Measurements from ENCODE around the gene HIGD1A.

Gene HIGD1A

DNA sequence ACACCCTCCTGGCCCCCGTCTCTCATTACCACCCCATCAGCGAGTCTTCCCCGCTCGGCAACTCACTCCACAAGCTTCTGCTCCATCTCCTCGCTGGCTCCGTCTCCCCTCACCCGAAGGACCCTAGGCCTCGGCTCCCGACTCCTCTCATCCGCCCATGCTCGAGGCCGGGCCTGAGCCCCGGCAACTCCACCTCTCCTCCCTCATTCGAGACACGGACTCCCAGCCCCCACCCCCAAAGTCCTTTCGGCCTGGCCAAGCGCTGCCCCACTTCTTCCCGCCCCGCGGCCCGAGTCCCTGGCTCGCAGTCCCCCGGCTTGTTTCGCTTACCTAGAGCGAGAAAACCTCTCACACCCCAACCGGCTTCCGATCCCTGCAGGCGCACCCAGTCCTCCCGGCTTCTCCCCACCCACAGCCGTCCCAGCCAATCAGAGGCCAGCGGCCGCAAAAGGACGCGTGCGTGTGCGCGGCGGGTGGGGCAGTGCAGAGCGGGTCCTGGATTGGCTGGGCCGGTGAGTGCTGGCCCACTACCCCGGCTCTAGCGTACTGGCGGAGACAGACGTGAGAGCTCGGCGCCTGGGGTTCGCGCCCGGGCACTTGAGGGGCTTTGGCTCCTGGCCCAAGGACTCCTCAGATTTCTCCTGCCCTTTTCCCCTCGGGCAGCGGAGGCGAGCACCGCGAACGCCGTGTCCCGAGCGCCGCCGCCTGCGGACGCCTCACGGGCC lies at the start of gene HIGD1A:
TSS of gene HIGD1A (minus strand) at position 385 of the 725 bp plus-strand sequence. CDS start 10,237 bp downstream, outside the sequence.
- peak; percentile 85 for DNase-seq (ENCODE audit: extremely low read depth in 1 of 2, low read depth in 1 of 2)

DNA sequence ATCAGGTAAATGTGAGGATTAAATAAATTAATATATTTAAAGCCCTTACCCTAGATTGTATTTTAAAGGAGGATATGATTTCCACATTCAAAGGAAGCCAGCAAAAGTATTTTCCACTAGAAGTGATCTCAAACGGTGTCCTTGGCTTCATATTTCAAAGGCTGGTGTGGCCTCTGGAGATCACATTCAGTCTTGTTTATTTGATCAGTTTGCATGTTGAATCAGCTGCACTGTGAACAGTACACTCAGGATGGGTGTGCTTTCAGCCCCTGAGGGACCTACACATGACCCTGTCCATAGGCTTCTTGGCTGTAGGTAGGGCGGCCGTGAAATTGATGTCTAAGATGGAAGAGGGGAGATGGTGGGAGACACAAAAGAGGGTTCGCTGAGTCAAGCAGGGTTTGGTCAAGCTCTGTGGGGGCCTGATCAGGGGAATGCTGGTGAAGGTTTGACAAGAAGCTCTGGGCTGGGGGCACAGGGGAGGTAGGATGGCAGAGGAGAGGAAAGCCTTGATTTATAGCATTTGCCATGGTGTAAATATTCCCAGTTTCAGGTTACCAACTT lies 49.5 kb upstream of the HIGD1A start:
- no peak for DNase-seq (ENCODE audit: extremely low read depth in 1 of 2, low read depth in 1 of 2)

DNA sequence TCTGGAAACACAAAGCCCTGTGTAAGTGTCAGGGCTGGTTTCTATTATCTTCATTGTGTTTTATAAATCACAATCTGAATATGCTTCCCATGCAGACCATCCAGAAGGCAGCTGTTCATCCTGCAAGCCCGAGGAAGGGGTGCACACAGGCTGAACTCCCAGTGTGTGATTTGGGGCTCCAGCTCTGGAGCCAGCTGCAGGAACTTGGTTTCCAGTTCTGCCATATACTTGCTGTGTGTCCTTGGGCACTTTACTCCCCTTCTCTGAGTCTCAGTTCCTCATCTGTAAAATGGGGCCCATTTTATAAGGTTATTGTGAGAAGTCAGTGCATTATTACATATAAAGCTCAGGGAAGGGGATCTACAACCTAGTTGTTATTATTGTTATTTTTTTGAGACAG lies 48.8 kb upstream of the HIGD1A start:
- no peak for DNase-seq (ENCODE audit: extremely low read depth in 1 of 2, low read depth in 1 of 2)

DNA sequence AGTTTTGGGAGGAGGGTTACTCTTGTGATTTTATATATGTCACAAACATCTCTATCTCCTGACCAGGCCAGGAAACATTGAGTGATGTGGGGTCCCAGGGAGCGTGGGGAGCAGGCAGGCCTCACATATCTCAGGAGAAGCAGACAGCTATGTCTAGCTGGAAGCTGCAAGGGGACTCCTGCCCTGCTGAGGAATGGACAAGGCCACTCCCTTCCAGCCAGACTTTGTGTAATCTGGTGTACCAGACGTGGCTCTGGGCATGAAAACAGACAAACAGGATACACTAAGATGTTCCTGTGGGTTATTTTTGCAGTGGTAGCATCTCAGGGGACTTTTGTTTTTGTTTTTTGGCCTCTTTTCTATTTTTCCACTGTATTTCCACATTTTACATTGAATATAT lies 48.2 kb upstream of the HIGD1A start:
- no peak for DNase-seq (ENCODE audit: extremely low read depth in 1 of 2, low read depth in 1 of 2)

DNA sequence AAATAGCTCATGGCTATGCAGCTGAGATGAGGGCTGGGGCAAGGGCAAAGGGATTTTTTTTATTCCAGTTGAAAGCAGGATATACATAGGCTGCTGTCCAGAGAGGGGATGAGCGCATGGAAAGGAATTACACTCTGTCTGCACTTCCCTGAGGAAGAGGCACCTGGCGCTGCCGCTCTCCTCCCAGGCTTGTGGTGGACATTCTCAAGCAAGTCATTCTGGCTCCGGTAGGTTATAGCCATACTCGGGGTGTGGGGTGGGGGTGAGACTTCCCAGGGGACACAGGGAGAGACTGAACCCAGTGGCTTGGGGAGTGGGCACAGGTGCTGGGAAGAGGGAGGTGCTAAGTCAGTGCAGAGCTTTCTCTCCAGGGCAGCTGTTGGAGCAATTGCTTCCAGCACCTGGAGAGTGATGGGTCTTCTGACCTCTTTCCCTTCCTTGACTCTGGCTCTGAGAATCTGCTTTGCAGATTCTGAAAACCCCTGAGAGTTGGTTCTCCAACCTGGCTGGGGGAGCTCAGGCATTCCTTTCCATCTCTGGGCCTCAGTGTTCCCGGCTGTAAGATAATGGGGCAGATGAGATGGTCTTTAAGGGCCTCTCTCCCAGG lies 47.0 kb upstream of the HIGD1A start:
- DNase-seq (ENCODE audit: extremely low read depth in 1 of 2, low read depth in 1 of 2) = no peak

DNA sequence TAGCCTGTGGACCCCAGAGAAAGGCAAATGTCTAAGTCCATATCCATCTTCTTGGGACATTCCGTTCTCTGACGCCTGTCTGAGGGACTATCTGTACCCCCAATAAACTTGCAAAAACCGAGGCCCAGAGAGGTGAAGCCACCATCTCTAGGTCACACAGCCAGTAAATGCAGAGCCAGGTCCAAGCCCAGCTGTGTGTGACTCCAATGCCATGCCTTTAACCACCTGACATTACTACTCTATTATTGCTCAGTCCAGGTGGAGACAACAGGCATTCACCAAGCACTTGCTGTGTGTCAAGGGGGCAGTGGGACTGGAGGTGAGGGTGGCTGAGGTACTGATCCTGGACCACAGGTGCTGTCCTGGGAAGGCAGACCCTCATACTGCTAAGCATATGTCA lies 46.0 kb upstream of the HIGD1A start:
- no peak for DNase-seq (ENCODE audit: extremely low read depth in 1 of 2, low read depth in 1 of 2)

DNA sequence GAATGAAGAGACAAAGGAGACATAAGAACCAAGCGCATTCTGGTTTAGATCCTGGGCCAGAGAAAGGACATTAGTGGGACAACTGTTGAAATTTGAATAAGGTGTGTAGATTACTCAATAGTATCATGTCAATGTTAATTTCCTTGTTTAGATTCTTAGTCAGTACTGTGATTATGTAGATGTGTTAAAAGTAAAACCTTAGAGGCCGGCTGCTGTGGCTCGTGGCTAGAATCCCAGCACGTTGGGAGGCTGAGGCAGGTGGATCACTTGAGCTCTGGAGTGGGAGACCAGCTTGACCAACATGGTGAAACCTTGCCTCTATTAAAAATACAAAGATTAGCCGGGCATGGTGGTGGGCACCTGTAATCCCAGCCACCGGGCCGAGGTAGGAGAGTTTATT lies 44.7 kb upstream of the HIGD1A start:
- DNase-seq (ENCODE audit: extremely low read depth in 1 of 2, low read depth in 1 of 2) = no peak

DNA sequence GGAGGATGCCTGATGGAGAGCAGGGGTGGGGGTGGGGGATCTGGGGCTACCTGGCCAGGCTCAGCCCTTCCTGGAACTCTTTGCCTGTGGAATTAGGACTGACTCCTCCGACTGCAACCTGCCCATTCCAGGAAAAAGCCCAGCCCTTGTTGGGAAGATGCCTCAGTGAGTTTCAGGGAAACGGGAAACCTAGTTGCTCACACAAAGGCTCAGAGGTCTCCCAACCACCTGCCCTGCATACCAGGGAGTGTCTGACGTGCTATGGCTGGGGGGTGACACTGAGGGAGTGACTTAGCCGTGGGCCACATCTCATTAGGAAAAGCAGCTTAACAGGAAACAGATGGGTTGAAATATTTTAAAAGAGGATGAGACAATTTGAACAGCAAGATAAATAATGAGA lies 43.4 kb upstream of the HIGD1A start:
- no peak for DNase-seq (ENCODE audit: extremely low read depth in 1 of 2, low read depth in 1 of 2)

DNA sequence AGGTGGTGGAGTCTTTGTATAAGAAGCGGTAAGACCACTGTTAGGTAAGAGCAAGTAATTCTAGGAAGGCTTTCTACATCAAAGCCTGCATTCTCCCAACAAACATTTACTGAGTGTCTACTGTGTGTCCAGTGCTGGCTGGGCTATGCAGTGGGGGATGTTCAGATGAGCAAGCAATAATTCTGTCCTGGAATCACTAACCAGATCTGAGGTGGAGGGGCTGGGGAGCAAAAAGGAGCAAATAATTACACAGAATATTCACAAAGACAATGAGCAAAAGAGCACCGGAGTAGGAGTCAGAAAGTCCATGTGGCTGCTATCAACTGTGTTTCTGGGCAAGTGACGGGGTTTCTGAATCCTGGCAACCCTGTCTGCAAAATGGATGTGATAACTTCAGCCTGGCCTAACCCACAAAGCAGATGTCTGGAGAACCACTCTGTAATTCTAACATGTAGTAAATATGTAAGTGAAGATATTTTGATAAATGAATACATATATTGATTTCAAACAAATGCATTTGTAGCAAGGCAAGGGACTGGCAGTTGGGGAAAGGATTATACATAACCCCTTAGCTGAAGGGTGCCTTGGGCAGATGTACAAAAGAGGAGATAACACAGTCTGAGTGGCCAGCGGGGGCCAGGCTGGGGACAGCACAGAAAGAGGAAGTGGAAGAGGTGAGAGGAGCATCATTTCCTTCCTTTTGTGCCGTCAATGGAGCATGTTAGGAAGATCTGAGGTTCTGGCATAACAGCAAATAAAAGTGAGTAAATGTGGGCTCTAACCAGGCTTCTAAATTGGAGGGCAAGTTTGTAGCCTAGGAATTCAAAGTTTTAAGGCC lies 42.6 kb upstream of the HIGD1A start:
- DNase-seq (ENCODE audit: extremely low read depth in 1 of 2, low read depth in 1 of 2) = no peak

DNA sequence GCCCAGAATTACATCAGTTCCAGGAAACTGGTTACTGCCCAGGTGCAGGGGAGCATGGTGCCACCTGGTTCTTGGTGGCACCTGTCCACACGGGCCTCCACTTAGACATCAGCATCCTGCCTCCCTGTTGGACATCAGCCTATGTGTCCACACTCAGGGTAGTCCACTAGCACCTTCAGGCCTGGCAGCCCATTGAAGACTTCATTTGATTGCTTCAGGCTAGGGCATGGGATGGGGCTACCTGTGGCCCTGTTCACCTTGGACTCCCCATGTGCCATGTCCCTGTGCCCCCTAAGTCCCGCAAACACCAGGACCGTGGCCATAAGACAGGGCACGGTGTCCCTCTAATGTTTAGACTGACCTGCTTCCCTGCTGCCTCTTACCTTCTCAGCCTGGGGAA lies 40.5 kb upstream of the HIGD1A start:
- DNase-seq (ENCODE audit: extremely low read depth in 1 of 2, low read depth in 1 of 2) = no peak

DNA sequence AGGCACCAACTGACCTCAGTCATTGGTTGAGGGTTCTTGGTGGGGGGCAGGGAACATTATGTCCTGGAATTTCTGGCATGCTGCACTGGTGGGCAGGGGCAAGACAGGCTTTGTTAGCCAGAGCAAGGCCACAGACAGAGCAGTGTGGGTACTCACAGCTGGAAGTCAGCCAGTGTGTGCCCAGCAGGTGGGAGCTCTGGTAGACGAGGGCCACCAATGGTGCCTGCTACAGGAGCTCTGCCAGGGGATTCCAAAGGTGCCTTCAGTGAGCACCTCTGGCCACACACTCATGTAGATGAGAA lies 40.1 kb upstream of the HIGD1A start:
- no peak for DNase-seq (ENCODE audit: extremely low read depth in 1 of 2, low read depth in 1 of 2)

DNA sequence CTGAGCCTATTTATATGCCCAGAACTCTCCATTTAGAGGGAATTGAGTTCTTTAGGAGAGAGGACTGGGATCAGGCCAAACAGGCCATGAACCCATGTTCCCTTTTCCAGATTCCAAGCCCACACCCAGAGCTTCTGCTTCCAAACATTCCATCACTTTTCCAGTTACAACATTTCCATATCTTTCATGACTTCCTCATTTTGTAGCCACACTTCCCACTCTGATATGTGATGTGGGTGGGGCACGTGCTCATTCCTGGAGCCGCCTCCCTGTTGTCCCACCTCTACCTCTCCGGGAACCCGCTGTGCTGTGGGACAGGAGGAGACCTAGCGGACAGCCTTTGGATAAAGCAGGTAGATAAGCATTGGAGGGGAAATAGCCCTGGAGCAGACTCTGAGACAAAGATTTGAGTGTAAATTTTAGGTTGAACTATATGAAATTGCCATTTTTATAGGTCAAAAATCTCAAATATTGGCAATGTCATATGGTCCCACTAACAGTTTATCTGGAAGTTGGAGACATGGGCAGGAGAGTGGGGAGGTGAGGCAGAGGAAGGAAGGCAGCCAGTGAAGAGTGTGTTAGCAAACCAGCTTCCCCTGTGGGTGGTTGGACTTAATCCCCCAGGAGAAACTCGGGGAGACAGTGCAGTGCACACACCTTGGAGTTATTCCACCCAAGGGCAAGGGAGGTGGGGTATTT lies 39.6 kb upstream of the HIGD1A start:
- DNase-seq (ENCODE audit: extremely low read depth in 1 of 2, low read depth in 1 of 2) = no peak

DNA sequence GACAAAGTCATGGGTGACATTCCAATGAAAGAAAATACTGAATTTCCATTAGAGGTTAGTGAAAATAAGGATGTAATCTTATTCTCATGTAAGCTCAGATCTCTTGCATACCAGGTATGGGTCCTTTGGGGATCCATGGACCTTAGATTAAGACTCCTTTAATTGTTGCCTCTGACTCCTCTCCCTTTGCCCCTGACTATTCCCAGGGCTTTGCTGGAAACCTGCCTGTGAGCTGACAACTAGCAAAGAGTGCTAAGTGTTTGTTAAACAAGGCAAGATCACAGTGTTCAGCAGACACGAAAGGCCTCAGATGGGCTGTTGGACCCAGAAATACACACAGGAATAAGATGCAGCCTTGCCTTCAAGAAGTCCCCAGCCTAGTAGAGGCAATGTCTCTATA lies 37.0 kb upstream of the HIGD1A start:
- no peak for DNase-seq (ENCODE audit: extremely low read depth in 1 of 2, low read depth in 1 of 2)

DNA sequence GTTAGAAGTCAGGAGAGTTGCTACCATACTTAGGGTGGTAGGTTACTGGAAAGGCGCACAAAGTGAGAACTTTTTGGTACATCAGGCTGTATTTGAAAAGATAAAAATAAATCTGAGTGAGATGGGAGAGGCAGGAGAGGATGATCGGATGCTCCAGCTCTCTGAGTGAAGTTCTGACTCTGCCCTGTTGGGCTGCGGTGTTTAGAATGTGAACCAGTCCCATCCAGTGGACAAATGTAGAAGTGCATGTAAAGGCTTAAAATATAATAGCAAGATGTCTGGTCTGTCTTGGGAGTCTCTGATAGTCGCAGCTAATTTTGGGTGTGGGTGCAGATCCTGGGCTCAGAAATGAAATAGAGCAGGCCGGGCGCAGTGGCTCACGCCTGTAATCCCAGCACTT lies 35.3 kb upstream of the HIGD1A start:
- no peak for DNase-seq (ENCODE audit: extremely low read depth in 1 of 2, low read depth in 1 of 2)

DNA sequence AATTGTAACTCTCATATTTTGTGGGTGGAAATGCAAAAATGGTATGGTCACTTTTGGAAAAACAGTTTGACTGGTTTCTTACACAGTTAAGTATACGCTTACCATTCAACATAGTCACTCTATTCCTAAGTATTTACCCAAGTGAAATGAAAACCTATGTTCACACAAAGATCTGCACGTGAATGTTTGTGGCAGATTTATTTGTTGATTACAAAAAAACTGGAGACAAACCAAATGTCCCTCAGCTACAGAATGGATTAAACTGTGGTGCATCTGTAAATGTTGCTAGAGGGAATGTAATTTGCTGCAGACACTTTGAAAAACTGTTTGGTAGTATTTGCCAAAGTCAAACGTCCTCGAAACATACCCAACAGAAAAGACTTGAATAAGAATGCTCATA lies 34.3 kb upstream of the HIGD1A start:
- no peak for DNase-seq (ENCODE audit: extremely low read depth in 1 of 2, low read depth in 1 of 2)

DNA sequence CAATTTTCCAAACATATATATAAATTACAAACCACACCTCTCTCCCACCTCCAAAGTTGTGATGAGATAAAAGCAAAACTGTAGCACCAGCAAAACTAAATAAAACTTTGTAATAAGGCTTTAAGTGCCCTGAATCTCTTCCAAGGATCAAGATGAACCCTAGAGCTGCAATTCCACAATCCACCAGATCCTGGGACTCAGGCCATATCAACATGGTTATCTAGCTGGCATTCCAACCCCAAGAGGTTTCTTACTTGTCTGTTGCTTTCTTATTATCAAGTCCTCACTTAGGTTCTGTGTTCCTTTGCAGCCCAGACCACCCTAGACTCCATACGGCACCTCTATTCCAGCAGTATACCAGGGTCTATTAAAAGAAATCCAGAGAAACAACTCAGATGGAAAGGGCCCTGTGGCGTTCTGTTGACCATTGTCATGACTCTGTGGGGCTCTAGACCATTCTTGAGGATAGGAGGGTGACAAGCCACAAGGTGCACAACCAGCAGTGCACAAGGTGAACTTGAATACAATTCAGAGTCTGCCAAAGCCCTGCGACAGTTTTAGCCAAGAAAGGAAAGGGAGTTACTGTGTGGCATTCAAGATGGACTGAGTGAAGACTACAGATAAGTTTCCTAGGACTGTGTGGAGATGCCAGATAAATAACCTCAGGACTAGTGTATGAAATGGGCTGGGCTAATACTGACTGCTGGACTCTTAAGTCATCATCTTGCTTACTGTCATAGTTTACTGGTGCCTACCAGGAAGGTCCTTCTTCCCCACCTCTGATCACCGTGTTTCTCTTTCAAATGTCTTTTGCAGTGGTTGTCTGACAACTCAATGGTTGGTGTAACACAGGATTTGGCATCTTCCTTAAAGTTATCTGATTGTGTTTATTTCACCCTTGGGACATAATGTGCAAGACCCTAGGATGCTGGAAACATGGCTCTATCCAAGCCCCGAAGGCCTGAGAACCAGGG lies 32.1 kb upstream of the HIGD1A start:
- DNase-seq (ENCODE audit: extremely low read depth in 1 of 2, low read depth in 1 of 2) = no peak

DNA sequence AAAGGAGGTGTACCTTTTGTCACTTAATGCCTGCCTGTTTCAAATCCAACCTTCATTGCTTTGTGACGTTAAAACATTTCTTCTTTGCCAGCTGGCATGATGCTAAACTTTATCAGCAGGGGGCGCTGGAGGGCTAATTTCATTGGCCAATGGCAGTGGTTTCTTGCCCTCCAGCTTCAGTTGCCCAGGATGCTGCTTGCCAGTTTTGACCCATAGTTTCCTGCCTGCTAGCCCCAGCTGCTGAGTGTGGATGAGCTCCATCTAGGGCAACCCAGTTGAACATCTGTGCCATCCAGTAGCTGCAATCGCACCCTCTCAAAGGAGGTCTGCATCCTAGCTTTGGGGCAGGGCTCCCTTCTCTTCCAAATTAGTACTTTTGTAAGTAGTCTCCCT lies 27.0 kb upstream of the HIGD1A start:
- DNase-seq (ENCODE audit: extremely low read depth in 1 of 2, low read depth in 1 of 2) = peak; percentile 28 to 57

DNA sequence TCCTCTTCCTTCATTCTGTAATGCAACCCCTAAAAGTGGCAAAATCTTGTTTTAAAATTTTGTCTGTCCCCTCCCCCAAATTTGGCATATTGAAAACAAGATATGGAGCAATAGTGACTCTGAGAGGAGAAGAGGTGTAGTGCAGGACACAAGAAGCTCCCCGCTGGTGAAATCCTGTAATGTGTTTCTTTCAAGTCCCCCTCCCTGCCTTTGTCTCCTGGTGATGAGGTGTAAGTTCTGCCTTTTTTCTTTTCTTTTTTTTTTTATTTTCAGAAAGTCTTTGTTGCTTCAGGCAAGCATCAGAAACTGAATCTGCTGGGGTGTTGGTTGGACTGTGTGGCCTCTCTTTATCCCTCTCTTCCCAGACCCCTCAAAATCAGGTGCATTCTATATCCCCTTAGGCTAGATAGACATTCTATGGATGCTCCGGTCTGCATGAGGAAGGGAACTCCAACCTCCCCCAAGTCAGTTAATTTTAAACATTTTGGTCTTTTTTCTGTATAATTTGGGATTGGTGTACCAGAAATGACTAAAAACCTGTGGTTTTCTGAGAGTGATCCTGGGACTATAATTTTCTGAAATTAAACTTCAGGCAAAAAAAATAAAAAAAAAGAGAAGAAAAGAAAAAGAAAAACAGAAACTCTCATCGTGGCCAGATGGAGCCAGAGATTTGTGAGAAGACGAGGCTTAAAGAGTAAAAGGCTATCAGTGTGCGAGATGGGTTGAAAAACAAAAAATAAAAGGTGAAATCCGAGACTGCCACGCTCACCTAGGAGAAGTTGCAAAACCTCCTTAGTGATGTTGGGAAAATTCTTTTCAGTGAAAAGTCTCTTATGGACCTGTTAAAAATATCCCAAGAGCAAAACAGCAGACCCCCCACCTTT lies 26.4 kb upstream of the HIGD1A start:
- no peak for DNase-seq (ENCODE audit: extremely low read depth in 1 of 2, low read depth in 1 of 2)

Measured in activated CD8-positive, alpha-beta memory T cell treated with anti-CD3 and anti-CD28 coated beads for 1 hour (primary cell).